K562 treated with DMSO at 1 percent for 12 hours (cell line): ENCODE data around the gene SLC16A3. TPM values are rescaled to one million over a fixed set of nuclear protein-coding genes. Genes with fewer than 3 reads are reported as not detected.

Experiments
- total RNA-seq: library from RNA; unstranded; fragments of 300-600 nt; gene quantifications from 2 replicates; pipeline ENCODE4 v1.2.3, GENCODE V29; 2022; ENCODE audit not compliant: insufficient read depth

SLC16A3 gene
- 1.8 and 2.6 TPM in 2 replicates for total RNA-seq

DNA sequence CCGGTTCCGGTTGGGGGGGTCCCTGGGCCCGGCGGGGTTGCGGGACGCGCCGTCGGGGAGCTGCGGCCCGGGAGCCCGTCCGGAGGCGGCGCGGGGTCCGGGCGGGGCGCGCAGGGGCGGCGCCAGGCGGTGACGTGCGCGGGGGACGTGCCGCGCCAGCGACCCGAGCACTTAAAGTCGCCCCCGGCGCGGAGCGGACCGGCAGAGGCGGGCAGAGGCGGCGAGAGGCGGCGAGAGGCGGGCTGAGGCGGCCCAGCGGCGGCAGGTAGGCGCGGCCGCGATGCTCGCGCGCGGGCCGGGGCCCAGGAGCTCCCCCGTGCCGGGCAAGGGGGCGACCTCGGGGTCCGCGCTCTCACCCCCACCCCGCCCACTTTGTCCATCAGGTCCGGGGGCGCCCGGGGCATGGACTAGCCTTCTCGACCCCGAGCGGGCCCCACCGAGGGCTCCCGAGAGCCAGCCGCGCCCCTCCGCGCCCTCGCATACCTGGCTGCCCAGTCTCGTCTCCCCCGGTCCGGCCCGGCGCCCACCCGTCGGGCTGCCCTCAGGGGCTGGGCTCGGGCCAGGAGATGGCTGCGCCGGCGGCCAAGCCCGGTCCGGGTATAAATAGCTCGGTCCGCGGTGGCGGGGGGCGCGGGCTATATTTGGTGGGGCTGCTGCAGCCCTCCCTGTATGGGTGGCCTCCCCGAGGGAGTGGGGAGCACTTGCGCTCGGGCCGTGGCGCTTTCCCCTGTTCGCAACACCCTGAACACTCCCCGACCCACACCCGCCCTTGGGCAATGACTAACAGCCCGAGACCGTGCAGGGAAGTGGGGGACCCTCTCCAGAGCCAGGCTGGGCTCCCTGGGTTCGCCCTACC lies at the start of gene SLC16A3:
Gene SLC16A3 (plus strand): TSS at position 201 of the 856 bp plus-strand sequence. CDS start 6,967 bp downstream, outside the sequence.

GRCh38 chr17:82212331-82213250 lies 16.3 kb upstream of the SLC16A3 start, which contains the start of gene CCDC57:
TSS of gene CCDC57 (minus strand) at chr17:82212842. CDS start at chr17:82201944, 10,898 bp downstream.

DNA sequence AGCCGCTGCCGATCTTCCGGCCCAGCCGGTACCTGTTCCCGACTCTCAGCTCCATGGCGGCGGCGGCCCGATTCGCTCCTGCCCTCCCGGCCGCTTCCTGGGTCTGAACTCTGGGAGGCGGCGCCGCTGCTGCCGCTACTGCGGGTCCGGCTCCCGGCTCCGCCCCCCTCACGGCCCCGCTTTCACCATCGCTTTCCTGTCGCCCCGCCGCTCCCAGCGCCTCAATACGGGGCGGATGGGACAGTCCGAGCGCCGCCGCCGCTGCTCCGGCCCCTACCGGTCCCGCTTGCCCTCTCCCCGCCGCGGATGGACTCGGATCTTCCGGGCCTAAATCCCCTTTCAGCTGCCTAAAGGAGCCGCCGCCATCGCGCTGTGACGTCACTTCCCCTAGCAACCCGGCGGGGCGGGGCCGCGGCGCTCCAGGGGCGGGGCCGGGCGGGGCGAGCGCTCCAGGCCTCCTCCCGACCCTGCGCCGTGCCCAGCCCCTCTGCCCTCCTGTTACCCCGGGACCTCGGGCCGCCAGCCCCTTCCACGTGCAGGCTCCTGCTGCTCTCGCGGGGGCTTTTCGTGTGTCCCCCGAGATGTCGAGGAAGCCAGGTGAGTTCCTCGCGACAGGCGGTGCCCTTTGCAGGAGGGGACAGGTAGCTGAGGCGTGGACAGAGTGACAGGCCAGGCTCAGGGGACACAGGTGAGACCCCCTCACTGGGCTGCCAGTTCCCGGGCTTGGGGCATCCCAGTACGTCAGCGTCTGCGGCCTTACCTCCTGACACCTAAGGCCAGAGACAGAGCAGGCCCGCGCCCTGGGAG lies 44.7 kb downstream of the SLC16A3 start, which contains the start of gene CSNK1D:
Gene CSNK1D (minus strand): TSS at position 374 of the 807 bp plus-strand sequence. CDS start 319 bp downstream, at position 55.

Other genes starting within 250 kb of the SLC16A3 start
- 108 and 156 TPM in 2 replicates for gene CENPX, start 206.2 kb upstream of the SLC16A3 start, total RNA-seq
- gene LRRC45, start 205.7 kb upstream of the SLC16A3 start, total RNA-seq: 11.1 and 13.9 TPM in 2 replicates
- gene RAC3, start 197.4 kb upstream of the SLC16A3 start, total RNA-seq: 58.4 and 82.9 TPM in 2 replicates
- gene DCXR, start 191.3 kb upstream of the SLC16A3 start, total RNA-seq: 273 and 376 TPM in 2 replicates
- gene RFNG, start 177.2 kb upstream of the SLC16A3 start, total RNA-seq: 33.4 and 35.0 TPM in 2 replicates
- gene GPS1, start 177.1 kb upstream of the SLC16A3 start, total RNA-seq: 118 and 137 TPM in 2 replicates
- gene DUS1L, start 163.2 kb upstream of the SLC16A3 start, total RNA-seq: 185 and 205 TPM in 2 replicates
- gene FASN, start 130.8 kb upstream of the SLC16A3 start, total RNA-seq: 69.3 and 119 TPM in 2 replicates
- gene CCDC57, start 16.2 kb upstream of the SLC16A3 start, total RNA-seq: 10.5 and 13.8 TPM in 2 replicates
- gene CSNK1D, start 44.7 kb downstream of the SLC16A3 start, total RNA-seq: 99.2 and 164 TPM in 2 replicates
- gene CD7, start 88.6 kb downstream of the SLC16A3 start, total RNA-seq: not detected in 2 replicates
- not detected in 2 replicates for gene SECTM1, start 104.7 kb downstream of the SLC16A3 start, total RNA-seq
- 2.0 and 2.3 TPM in 2 replicates for gene TEX19, start 130.2 kb downstream of the SLC16A3 start, total RNA-seq
- gene UTS2R, start 142.7 kb downstream of the SLC16A3 start, total RNA-seq: not detected in 2 replicates
- 25.8 and 26.3 TPM in 2 replicates for gene HEXD, start 189.3 kb downstream of the SLC16A3 start, total RNA-seq
- gene OGFOD3, start 189.5 kb downstream of the SLC16A3 start, total RNA-seq: 17.0 and 29.9 TPM in 2 replicates
- gene CYBC1, start 221.7 kb downstream of the SLC16A3 start, total RNA-seq: 61.3 and 80.2 TPM in 2 replicates
- gene NARF, start 229.7 kb downstream of the SLC16A3 start, total RNA-seq: 421 and 447 TPM in 2 replicates